IMR-90 (cell line): ENCODE data around the gene SLIT3. TPM values are rescaled to one million over a fixed set of nuclear protein-coding genes. Genes with fewer than 3 reads are reported as not detected.

ENCODE experiments used
- ATAC-seq: fragments of 200-7000 bp; cut with Tn5 transposase; 2 replicates; pipeline ENCODE4 v1.9.1; 2020; ENCODE audit warnings: low read depth, mild to moderate bottlenecking, moderate library complexity
- BruUV-seq: library from RNA; stranded (reverse); fragments of 400-500 nt; replicated peaks from 2 replicates; lab custom pipeline; 2021; lab: Mats Ljungman, UMichigan
- CTCF ChIA-PET: fragments of 300-600 bp; formaldehyde crosslinking; extraction: SDS; loops from one replicate; lab custom pipeline; 2021; ENCODE audit warnings: antibody characterized with exemption; lab: Yijun Ruan, JAX
- POLR2A ChIA-PET: fragments of 300-600 bp; sonication (Branson Sonifier 250); formaldehyde crosslinking; loops from one replicate; lab custom pipeline; 2022; ENCODE audit warnings: antibody characterized with exemption; ENCODE audit not compliant: unreplicated experiment; lab: Charles Lee
- DNase-seq: peaks from one replicate; pipeline ENCODE4 v3.0.0; 2013
- H2AFZ ChIP-seq: replicated peaks from 2 replicates; pipeline ENCODE3; 2013; ENCODE audit warnings: low read length, mild to moderate bottlenecking; ENCODE audit not compliant: poor library complexity
- H2AK5ac ChIP-seq: 2 replicates; pipeline ENCODE4 v1.6.1; 2013; ENCODE audit warnings: low read depth, low read length, inconsistent platforms
- H2AK9ac ChIP-seq: replicated peaks from 2 replicates; pipeline ENCODE3; 2013; ENCODE audit warnings: mild to moderate bottlenecking, low read depth, low read length, moderate library complexity; ENCODE audit not compliant: poor library complexity
- H2BK120ac ChIP-seq: 2 replicates; pipeline ENCODE4 v1.6.1; 2013; ENCODE audit warnings: low read depth, low read length, inconsistent platforms
- H2BK15ac ChIP-seq: 3 replicates; pipeline ENCODE4 v1.6.1; 2013; ENCODE audit warnings: low read depth, low read length, inconsistent platforms
- H2BK20ac ChIP-seq: 2 replicates; pipeline ENCODE4 v1.6.1; 2013; ENCODE audit warnings: low read depth, mild to moderate bottlenecking, inconsistent platforms, low read length, moderate library complexity
- H2BK5ac ChIP-seq: 2 replicates; pipeline ENCODE4 v1.6.1; 2013; ENCODE audit warnings: mild to moderate bottlenecking, low read depth, low read length, inconsistent platforms; ENCODE audit not compliant: poor library complexity, severe bottlenecking
- H3K14ac ChIP-seq: replicated peaks from 2 replicates; pipeline ENCODE4 v1.6.1; 2013; ENCODE audit warnings: low read depth, low read length, inconsistent platforms
- H3K18ac ChIP-seq: 2 replicates; pipeline ENCODE4 v1.6.1; 2013; ENCODE audit warnings: low read depth, low read length, control low read depth
- H3K23ac ChIP-seq: 2 replicates; pipeline ENCODE4 v1.6.1; 2013; ENCODE audit warnings: low read depth, low read length, inconsistent platforms
- H3K27ac ChIP-seq: 2 replicates; pipeline ENCODE4 v1.5.1; 2013; ENCODE audit warnings: mild to moderate bottlenecking, control low read depth, low read length; ENCODE audit not compliant: insufficient read depth
- H3K27me3 ChIP-seq: 2 replicates; pipeline ENCODE4 v1.6.1; 2013; ENCODE audit warnings: low read length; ENCODE audit not compliant: control insufficient read depth, insufficient read depth
- H3K36me3 ChIP-seq: 2 replicates; pipeline ENCODE4 v1.6.1; 2013; ENCODE audit warnings: low read length, mixed read lengths; ENCODE audit not compliant: control insufficient read depth, insufficient read depth
- H3K4ac ChIP-seq: 2 replicates; pipeline ENCODE4 v1.6.1; 2013; ENCODE audit warnings: low read depth, low read length, inconsistent platforms
- H3K4me1 ChIP-seq: 2 replicates; pipeline ENCODE4 v1.6.1; 2013; ENCODE audit warnings: low read length, mixed read lengths; ENCODE audit not compliant: control insufficient read depth, insufficient read depth
- H3K4me2 ChIP-seq: 2 replicates; pipeline ENCODE4 v1.6.1; 2013; ENCODE audit warnings: low read depth, mild to moderate bottlenecking, control low read depth, low read length, moderate library complexity
- H3K4me3 ChIP-seq: 2 replicates; pipeline ENCODE4 v1.5.1; 2013; ENCODE audit warnings: low read depth, mild to moderate bottlenecking, control low read depth, low read length, moderate library complexity; ENCODE audit not compliant: insufficient read depth
- H3K56ac ChIP-seq: 2 replicates; pipeline ENCODE4 v1.6.1; 2013; ENCODE audit warnings: low read length, inconsistent platforms; ENCODE audit not compliant: insufficient read depth; ENCODE audit errors: extremely low read depth
- H3K79me1 ChIP-seq, 2 experiments: 2 replicates each; pipeline ENCODE4 v1.6.1; 2013; ENCODE audit warnings: low read length in 2 of 2, inconsistent platforms in 1 of 2, low read depth in 1 of 2
- H3K9ac ChIP-seq: 2 replicates; pipeline ENCODE4 v1.6.1; 2013; ENCODE audit warnings: low read depth, low read length, control low read depth
- H3K9me1 ChIP-seq: 2 replicates; pipeline ENCODE4 v1.6.1; 2013; ENCODE audit warnings: low read length, inconsistent platforms; ENCODE audit not compliant: insufficient read depth
- H3K9me3 ChIP-seq: 2 replicates; pipeline ENCODE4 v1.6.1; 2013; ENCODE audit warnings: low read length; ENCODE audit not compliant: control insufficient read depth, insufficient read depth
- H4K20me1 ChIP-seq: 2 replicates; pipeline ENCODE4 v1.6.1; 2013; ENCODE audit warnings: low read length, inconsistent platforms; ENCODE audit not compliant: insufficient read depth
- H4K5ac ChIP-seq: 2 replicates; pipeline ENCODE4 v1.6.1; 2013; ENCODE audit warnings: mild to moderate bottlenecking, low read depth, low read length, control low read depth
- H4K8ac ChIP-seq, 2 experiments: 2 replicates each; pipeline ENCODE4 v1.6.1; 2013; ENCODE audit warnings: low read depth in 2 of 2, low read length in 2 of 2, control low read depth in 1 of 2, inconsistent platforms in 1 of 2
- H4K91ac ChIP-seq: 2 replicates; pipeline ENCODE4 v1.6.1; 2013; ENCODE audit warnings: low read depth, low read length, inconsistent platforms; ENCODE audit not compliant: insufficient read depth
- FOS ChIP-seq: fragments of 150-350 bp; IDR thresholded peaks from 2 replicates; pipeline ENCODE4 v1.6.1; 2016; ENCODE audit warnings: low read depth, low read length
- NFE2L2 ChIP-seq: fragments of 150-350 bp; IDR thresholded peaks from 2 replicates; pipeline ENCODE4 v1.6.1; 2016; ENCODE audit warnings: low read depth, mild to moderate bottlenecking, low read length
- WGBS, 2 experiments: methylation state at CpG; one replicate each; pipeline versions ENCODE4 v1.1.5 to v1.1.7; 2013; ENCODE audit warnings: missing lambda C conversion rate in 2 of 2; ENCODE audit not compliant: insufficient read length in 1 of 2; ENCODE audit errors: extremely low coverage in 2 of 2; 5-methylcytosine and 5-hydroxymethylcytosine counted together
- dilution Hi-C: fragments of 300-500 bp; cut with HindIII; formaldehyde crosslinking; loops from one replicate; pipeline ENCODE4 v1.14.3; 2018; ENCODE audit warnings: low sequenced_read_pairs; ENCODE audit not compliant: unreplicated experiment
- in situ Hi-C: fragments of 300-500 bp; cut with MboI; formaldehyde crosslinking; loops from 3 replicates; pipeline ENCODE4 v1.14.3; 2019; ENCODE audit warnings: low sequenced_read_pairs, inconsistent platforms, mixed read lengths
- intact Hi-C: fragments of 100-400 bp; cut with micrococcal nuclease; formaldehyde crosslinking; loops from 2 replicates; pipeline ENCODE4 v1.10.0; 2022
- polyA plus RNA-seq, 3 experiments: library from polyadenylated mRNA; depleted of rRNA; stranded (reverse); fragments of >200 nt; gene quantifications; 2 replicates each; pipeline ENCODE4 v1.2.3, GENCODE V29; 2012; ENCODE audit warnings: low replicate concordance in 1 of 3
- total RNA-seq: library from RNA; depleted of rRNA; stranded (reverse); fragments of >200 nt; gene quantifications from 2 replicates; pipeline ENCODE4 v1.2.3, GENCODE V29; 2012
- TF ChIP-seq, protein P1 (sequence below): fragments of 150-350 bp; IDR thresholded peaks from 2 replicates; pipeline ENCODE4 v1.6.1; 2016; ENCODE audit warnings: low read depth, mild to moderate bottlenecking, low read length, moderate library complexity, borderline replicate concordance
- TF ChIP-seq, protein P2 (sequence below): fragments of 150-350 bp; IDR thresholded peaks from 2 replicates; pipeline ENCODE4 v1.6.1; 2017; ENCODE audit warnings: mild to moderate bottlenecking, antibody characterized with exemption, low read length, low read depth

Gene SLIT3
- total and polyA plus RNA-seq, 2 of the 4 experiments (the other 2 are of a cell fraction) = 0.18 to 0.50 TPM

DNA sequence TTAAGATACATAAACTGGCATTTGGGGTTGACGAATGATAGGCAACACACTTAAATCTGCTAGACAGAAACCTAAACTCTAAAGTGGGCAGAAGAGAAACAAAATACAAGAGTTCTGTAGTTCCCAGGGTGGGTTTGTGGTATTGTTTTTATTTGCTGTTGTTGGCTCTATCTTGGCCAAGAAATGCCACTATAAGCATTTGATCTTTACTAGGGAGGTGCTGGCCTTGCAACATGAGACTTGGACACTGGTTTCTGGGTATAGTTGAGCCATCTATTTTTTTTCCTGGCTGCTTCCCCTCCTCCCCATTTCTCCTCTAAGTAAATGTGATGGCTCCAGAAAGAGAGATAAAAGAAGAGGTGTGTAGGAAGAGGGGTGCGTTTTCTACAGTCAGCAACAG, 251.2 kb downstream of the SLIT3 start:
- Histone ChIP-seq H4K20me1 (no peaks in the 10 kb centered on the region), H3K56ac (no peak overlapping the region), H3K4ac (no peak overlapping the region), H3K9me3 (peaks cover 2% of the 10 kb centered on the region; the same call in 1 of the 2 replicates), H3K9ac (no peak overlapping the region), H3K4me2 (no peak overlapping the region), H3K27ac (no peak overlapping the region), H3K36me3 (no peaks in the 10 kb centered on the region), H3K14ac (no peak overlapping the region), H4K91ac (no peak overlapping the region), H3K27me3 (no peaks in the 10 kb centered on the region), H3K18ac (no peak overlapping the region), H3K9me1 (no peaks in the 10 kb centered on the region), H2BK120ac (no peak overlapping the region), H2AK5ac (no peak overlapping the region), H3K4me3 (no peak overlapping the region), H4K8ac (no peak overlapping the region), H3K4me1 (no peaks in the 10 kb centered on the region), H2BK20ac (no peak overlapping the region), H2BK15ac (no peak overlapping the region), H4K5ac (no peak overlapping the region), H2BK5ac (no peak overlapping the region), H3K79me1 (no peaks in the 10 kb centered on the region), H2AK9ac (no peak overlapping the region), H2AFZ (no peak overlapping the region), H3K23ac (no peak overlapping the region)
- in situ Hi-C loops = no loop called here
- BruUV-seq = no TSS peak
- ChIA-PET POLR2A (no interaction called here), CTCF (interaction anchor here (0.6 to 0.8 kb wide), 3 partner anchors 16 to 386 kb away, joined by 3 to 7 read pairs (median 3); no protein-coding TSS in a partner anchor)
- dilution Hi-C loops = no loop called here
- WGBS, 2 experiments = no CpG with 5 or more reads among the region's 2 CpGs
- no peak for ATAC-seq
- intact Hi-C loops = loop anchor here (5.0 kb wide), 1 partner anchor 948 kb away; no protein-coding TSS in a partner anchor
- TF ChIP-seq NFE2L2 = no peak
- TF ChIP-seq, protein P1, sequence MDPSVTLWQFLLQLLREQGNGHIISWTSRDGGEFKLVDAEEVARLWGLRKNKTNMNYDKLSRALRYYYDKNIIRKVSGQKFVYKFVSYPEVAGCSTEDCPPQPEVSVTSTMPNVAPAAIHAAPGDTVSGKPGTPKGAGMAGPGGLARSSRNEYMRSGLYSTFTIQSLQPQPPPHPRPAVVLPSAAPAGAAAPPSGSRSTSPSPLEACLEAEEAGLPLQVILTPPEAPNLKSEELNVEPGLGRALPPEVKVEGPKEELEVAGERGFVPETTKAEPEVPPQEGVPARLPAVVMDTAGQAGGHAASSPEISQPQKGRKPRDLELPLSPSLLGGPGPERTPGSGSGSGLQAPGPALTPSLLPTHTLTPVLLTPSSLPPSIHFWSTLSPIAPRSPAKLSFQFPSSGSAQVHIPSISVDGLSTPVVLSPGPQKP = no peak
- TF ChIP-seq FOS = no peak
- TF ChIP-seq, protein P2, sequence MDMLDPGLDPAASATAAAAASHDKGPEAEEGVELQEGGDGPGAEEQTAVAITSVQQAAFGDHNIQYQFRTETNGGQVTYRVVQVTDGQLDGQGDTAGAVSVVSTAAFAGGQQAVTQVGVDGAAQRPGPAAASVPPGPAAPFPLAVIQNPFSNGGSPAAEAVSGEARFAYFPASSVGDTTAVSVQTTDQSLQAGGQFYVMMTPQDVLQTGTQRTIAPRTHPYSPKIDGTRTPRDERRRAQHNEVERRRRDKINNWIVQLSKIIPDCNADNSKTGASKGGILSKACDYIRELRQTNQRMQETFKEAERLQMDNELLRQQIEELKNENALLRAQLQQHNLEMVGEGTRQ = no peak
- no peak for DNase-seq
